ENCODE data around the gene FCAMR. TPM values are rescaled to one million over a fixed set of nuclear protein-coding genes. Genes with fewer than 3 reads are reported as not detected.

The FCAMR gene
- polyA plus RNA-seq, 3 donors = not detected

GRCh38 chr1:207010726-207011125 lies 40.5 kb upstream of the FCAMR start:
- Mint-ChIP-seq H3K27ac (no peak overlapping the region), H3K36me3 (no peaks in the 10 kb centered on the region), H3K4me3 (no peak overlapping the region), H3K27me3 (ENCODE audit: low read depth in 3 of 3) (peaks cover 3 to 9% (median 4%) of the 10 kb centered on the region in 3 donors), H3K9me3 (peaks cover 0 to 3% (median 0%) of the 10 kb centered on the region in 7 donors), H3K4me1 (peaks cover 1% of the 10 kb centered on the region)
- no peak overlapping the region for H3K27ac ChIP-seq (ENCODE audit: low read depth in 1 of 2, low read length in 2 of 2)
- H3K79me2 ChIP-seq (ENCODE audit: insufficient read depth, low read length) = no peaks in the 10 kb centered on the region
- H2AFZ ChIP-seq (ENCODE audit: insufficient read depth, low read depth, low read length, poor library complexity, severe bottlenecking) = no peak overlapping the region
- no peak overlapping the region for H3K9ac ChIP-seq (ENCODE audit: insufficient read depth, low read length, poor library complexity, severe bottlenecking)
- no peaks in the 10 kb centered on the region for H3K4me1 ChIP-seq (ENCODE audit: control insufficient read depth in 1 of 2, insufficient read depth in 2 of 2, low read length in 2 of 2)
- intact Hi-C loops (cut with micrococcal nuclease) = no loop called here
- no peaks in the 10 kb centered on the region for H3K27me3 ChIP-seq (ENCODE audit: control insufficient read depth in 2 of 2, insufficient read depth in 2 of 2, low read length in 2 of 2)
- DNase-seq = no peak
- TF ChIP-seq CTCF (IDR thresholded peaks at IDR 0.05) = no peak
- H3K4me3 ChIP-seq (replicated peaks in 1 of 3; ENCODE audit: low read depth in 2 of 3, low read length in 3 of 3) = no peak overlapping the region
- H4K20me1 ChIP-seq (ENCODE audit: insufficient read depth, low read length) = no peaks in the 10 kb centered on the region
- H3K9me3 ChIP-seq (replicated peaks in 1 of 2; ENCODE audit: control insufficient read depth in 1 of 2, insufficient read depth in 1 of 2, low read length in 2 of 2) = no peaks in the 10 kb centered on the region
- H3K4me2 ChIP-seq (replicated peaks; ENCODE audit: extremely low read depth, low read length, poor library complexity, severe bottlenecking) = no peak overlapping the region
- WGBS (ENCODE audit: insufficient coverage) = 100% methylated on average over 2 of the region's 2 CpGs
- no peaks in the 10 kb centered on the region for H3K36me3 ChIP-seq (replicated peaks in 1 of 2; ENCODE audit: control insufficient read depth in 1 of 2, insufficient read depth in 2 of 2, low read length in 2 of 2)

- Histone ChIP-seq H3K4me3 (replicated peaks in 1 of 3; ENCODE audit: low read depth in 2 of 3, low read length in 3 of 3) (no peak overlapping the region), H3K4me2 (replicated peaks; ENCODE audit: extremely low read depth, low read length, poor library complexity, severe bottlenecking) (no peak overlapping the region), H3K27ac (ENCODE audit: low read depth in 1 of 2, low read length in 2 of 2) (no peak overlapping the region), H3K9ac (ENCODE audit: insufficient read depth, low read length, poor library complexity, severe bottlenecking) (no peak overlapping the region), H3K9me3 (replicated peaks in 1 of 2; ENCODE audit: control insufficient read depth in 1 of 2, insufficient read depth in 1 of 2, low read length in 2 of 2) (no peaks in the 10 kb centered on the region), H4K20me1 (ENCODE audit: insufficient read depth, low read length) (no peaks in the 10 kb centered on the region), H3K4me1 (ENCODE audit: control insufficient read depth in 1 of 2, insufficient read depth in 2 of 2, low read length in 2 of 2) (no peaks in the 10 kb centered on the region), H2AFZ (ENCODE audit: insufficient read depth, low read depth, low read length, poor library complexity, severe bottlenecking) (no peak overlapping the region), H3K27me3 (ENCODE audit: control insufficient read depth in 2 of 2, insufficient read depth in 2 of 2, low read length in 2 of 2) (no peaks in the 10 kb centered on the region), H3K79me2 (ENCODE audit: insufficient read depth, low read length) (no peaks in the 10 kb centered on the region), H3K36me3 (replicated peaks in 1 of 2; ENCODE audit: control insufficient read depth in 1 of 2, insufficient read depth in 2 of 2, low read length in 2 of 2) (no peaks in the 10 kb centered on the region)
- intact Hi-C loops (cut with micrococcal nuclease) = no loop called here
- WGBS (ENCODE audit: insufficient coverage) = 96% methylated on average over 7 of the region's 7 CpGs
- no peaks in the 10 kb centered on the region for H3K36me3 Mint-ChIP-seq
- peaks cover 4 to 10% (median 4%) of the 10 kb centered on the region in 3 donors for H3K27me3 Mint-ChIP-seq (ENCODE audit: low read depth in 3 of 3)
- H3K4me3 Mint-ChIP-seq = peak overlapping the region in 1 of 2 donors; percentile 8
- peaks cover 1% of the 10 kb centered on the region for H3K4me1 Mint-ChIP-seq
- no peak for DNase-seq
- TF ChIP-seq CTCF (IDR thresholded peaks at IDR 0.05) = no peak
- no peak overlapping the region for H3K27ac Mint-ChIP-seq
- H3K9me3 Mint-ChIP-seq = peaks cover 0 to 3% (median 0%) of the 10 kb centered on the region in 7 donors
Measured at GRCh38 chr1:207009945-207010344, 39.7 kb upstream of the FCAMR start.

Measured in CD14-positive monocyte (primary cell).